ENCODE results near the gene ANKRD34A. TPM values are rescaled to one million over a fixed set of nuclear protein-coding genes. Genes with fewer than 3 reads are reported as not detected.

The ANKRD34A gene
- total RNA-seq, 1 experiment from 2014 or later: 0.77 TPM

- peak overlapping the region; percentile 40 for H3K4me3 ChIP-seq (ENCODE audit: low read depth, low read length)
- Mint-ChIP-seq H3K27me3 (ENCODE audit: insufficient read depth, unreplicated experiment) (peaks cover 15% of the 10 kb centered on the region), H3K4me1 (ENCODE audit: low read depth, unreplicated experiment) (peaks cover 29% of the 10 kb centered on the region), H3K27ac (ENCODE audit: unreplicated experiment) (no peak overlapping the region), H3K4me3 (ENCODE audit: unreplicated experiment) (peak overlapping the region; percentile 68), H3K9me3 (ENCODE audit: unreplicated experiment) (no peaks in the 10 kb centered on the region), H3K36me3 (ENCODE audit: insufficient read depth, unreplicated experiment) (no peaks in the 10 kb centered on the region)
- no peaks in the 10 kb centered on the region; the same call in 1 of the 2 replicates for H3K27me3 ChIP-seq (replicated peaks; ENCODE audit: control insufficient read depth, insufficient read depth, low read length)
- BruUV-seq (replicated peaks): no TSS peak
- no peaks in the 10 kb centered on the region for H3K36me3 ChIP-seq (ENCODE audit: control insufficient read depth, insufficient read depth, low read length)
- peak; percentile 45 to 46 for DNase-seq
- no peaks in the 10 kb centered on the region for H3K9me3 ChIP-seq
- H3K4me1 ChIP-seq: peaks cover 26% of the 10 kb centered on the region
- intact Hi-C loops (cut with micrococcal nuclease; ENCODE audit: unreplicated experiment): loop anchor here (2.0 to 5.0 kb wide), 3 partner anchors 52 to 77 kb away; no protein-coding TSS in a partner anchor
- TF ChIP-seq, protein P1, sequence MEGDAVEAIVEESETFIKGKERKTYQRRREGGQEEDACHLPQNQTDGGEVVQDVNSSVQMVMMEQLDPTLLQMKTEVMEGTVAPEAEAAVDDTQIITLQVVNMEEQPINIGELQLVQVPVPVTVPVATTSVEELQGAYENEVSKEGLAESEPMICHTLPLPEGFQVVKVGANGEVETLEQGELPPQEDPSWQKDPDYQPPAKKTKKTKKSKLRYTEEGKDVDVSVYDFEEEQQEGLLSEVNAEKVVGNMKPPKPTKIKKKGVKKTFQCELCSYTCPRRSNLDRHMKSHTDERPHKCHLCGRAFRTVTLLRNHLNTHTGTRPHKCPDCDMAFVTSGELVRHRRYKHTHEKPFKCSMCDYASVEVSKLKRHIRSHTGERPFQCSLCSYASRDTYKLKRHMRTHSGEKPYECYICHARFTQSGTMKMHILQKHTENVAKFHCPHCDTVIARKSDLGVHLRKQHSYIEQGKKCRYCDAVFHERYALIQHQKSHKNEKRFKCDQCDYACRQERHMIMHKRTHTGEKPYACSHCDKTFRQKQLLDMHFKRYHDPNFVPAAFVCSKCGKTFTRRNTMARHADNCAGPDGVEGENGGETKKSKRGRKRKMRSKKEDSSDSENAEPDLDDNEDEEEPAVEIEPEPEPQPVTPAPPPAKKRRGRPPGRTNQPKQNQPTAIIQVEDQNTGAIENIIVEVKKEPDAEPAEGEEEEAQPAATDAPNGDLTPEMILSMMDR (IDR thresholded peaks at IDR 0.05; ENCODE audit: insufficient read depth in 1 of 2, low read depth in 1 of 2, low read length in 1 of 2, severe bottlenecking in 1 of 2, unreplicated experiment in 1 of 2): peak in 1 of 2 experiments; percentile 2
- POLR2A ChIA-PET: no interaction called here
- CTCF ChIA-PET: interaction anchor here (0.8 kb wide), 1 partner anchor 41 kb away, joined by 3 read pairs; no protein-coding TSS in a partner anchor
These were observed 3.8 kb downstream of the ANKRD34A start for GRCh38 chr1:145960468-145961108.

DNA sequence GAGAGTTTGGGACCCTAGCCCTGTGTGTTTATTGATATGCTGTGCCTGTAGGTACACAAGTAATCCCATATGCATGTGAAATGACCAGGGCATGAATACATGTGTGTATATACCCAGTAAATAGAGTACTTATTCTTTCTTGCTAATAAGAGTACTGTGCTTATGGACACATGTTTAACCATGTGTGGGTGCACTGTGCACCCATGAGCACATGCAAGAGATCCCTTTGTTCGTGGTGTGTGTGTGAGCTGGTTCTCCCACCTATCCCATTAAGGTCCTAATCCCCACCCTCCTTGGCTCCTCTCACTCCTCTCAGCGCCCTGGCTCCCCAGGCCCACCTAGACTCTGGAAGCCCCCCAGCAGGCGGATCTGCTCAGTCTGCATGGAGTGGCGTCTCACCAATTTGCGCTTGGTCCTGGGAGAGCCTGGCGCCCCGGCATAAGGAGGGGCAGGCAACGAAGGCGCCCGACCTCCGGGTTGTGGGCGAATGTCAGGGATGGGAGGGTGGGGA, 4.4 kb downstream of the ANKRD34A start:
- Mint-ChIP-seq H3K9me3 (ENCODE audit: unreplicated experiment) (no peaks in the 10 kb centered on the region), H3K27ac (ENCODE audit: unreplicated experiment) (no peak overlapping the region), H3K36me3 (ENCODE audit: insufficient read depth, unreplicated experiment) (no peaks in the 10 kb centered on the region), H3K27me3 (ENCODE audit: insufficient read depth, unreplicated experiment) (peaks cover 15% of the 10 kb centered on the region), H3K4me3 (ENCODE audit: unreplicated experiment) (no peak overlapping the region), H3K4me1 (ENCODE audit: low read depth, unreplicated experiment) (peaks cover 29% of the 10 kb centered on the region)
- no TSS peak for BruUV-seq (replicated peaks)
- no peak for DNase-seq
- ChIA-PET POLR2A (no interaction called here), CTCF (interaction anchor here (0.8 kb wide), 1 partner anchor 41 kb away, joined by 3 read pairs; no protein-coding TSS in a partner anchor)
- Histone ChIP-seq H3K27me3 (replicated peaks; ENCODE audit: control insufficient read depth, insufficient read depth, low read length) (no peaks in the 10 kb centered on the region; the same call in 1 of the 2 replicates), H3K9me3 (no peaks in the 10 kb centered on the region), H3K4me1 (peaks cover 28% of the 10 kb centered on the region), H3K36me3 (ENCODE audit: control insufficient read depth, insufficient read depth, low read length) (no peaks in the 10 kb centered on the region), H3K4me3 (ENCODE audit: low read depth, low read length) (peak overlapping the region; percentile 40; the same call in 1 of the 2 replicates)
- TF ChIP-seq, protein P1 (IDR thresholded peaks at IDR 0.05; ENCODE audit: insufficient read depth in 1 of 2, low read depth in 1 of 2, low read length in 1 of 2, severe bottlenecking in 1 of 2, unreplicated experiment in 1 of 2): no peak
- intact Hi-C loops (cut with micrococcal nuclease; ENCODE audit: unreplicated experiment): loop anchor here (2.0 to 5.0 kb wide), 3 partner anchors 52 to 77 kb away; no protein-coding TSS in a partner anchor

- H3K4me1 ChIP-seq: peaks cover 35% of the 10 kb centered on the region
- Mint-ChIP-seq H3K27me3 (ENCODE audit: insufficient read depth, unreplicated experiment) (peaks cover 15% of the 10 kb centered on the region), H3K27ac (ENCODE audit: unreplicated experiment) (no peak overlapping the region)
These were observed 5.0 kb downstream of the ANKRD34A start for GRCh38 chr1:145959333-145959732.

More at GRCh38 chr1:145959333-145959732, 5.0 kb downstream of the ANKRD34A start:
- no peaks in the 10 kb centered on the region for H3K36me3 ChIP-seq (ENCODE audit: control insufficient read depth, insufficient read depth, low read length)
- TF ChIP-seq, protein P1 (IDR thresholded peaks at IDR 0.05; ENCODE audit: insufficient read depth in 1 of 2, low read depth in 1 of 2, low read length in 1 of 2, severe bottlenecking in 1 of 2, unreplicated experiment in 1 of 2): no peak
- ChIA-PET POLR2A (interaction anchor here (2.4 kb wide), 1 partner anchor 32 kb away, joined by 14 read pairs; the partner anchor contains the start of gene RBM8A), CTCF (no interaction called here)
- Mint-ChIP-seq H3K9me3 (ENCODE audit: unreplicated experiment) (no peaks in the 10 kb centered on the region), H3K4me1 (ENCODE audit: low read depth, unreplicated experiment) (peaks cover 29% of the 10 kb centered on the region), H3K36me3 (ENCODE audit: insufficient read depth, unreplicated experiment) (no peaks in the 10 kb centered on the region), H3K4me3 (ENCODE audit: unreplicated experiment) (peak overlapping the region; percentile 14)
- H3K9me3 ChIP-seq: no peaks in the 10 kb centered on the region
- H3K27me3 ChIP-seq (replicated peaks; ENCODE audit: control insufficient read depth, insufficient read depth, low read length): no peaks in the 10 kb centered on the region; the same call in 1 of the 2 replicates
- no TSS peak for BruUV-seq (replicated peaks)
- no peak for DNase-seq
- no peak overlapping the region for H3K4me3 ChIP-seq (ENCODE audit: low read depth, low read length)
- intact Hi-C loops (cut with micrococcal nuclease; ENCODE audit: unreplicated experiment): no loop called here

Data from Caco-2 (cell line).